AG04449 (cell line): Measurements from ENCODE around the gene TM9SF3.

Experiments used
- CTCF ChIA-PET: fragments of 350-600 bp; formaldehyde crosslinking; extraction: SDS; loops from one replicate; lab custom pipeline; 2021; ENCODE audit warnings: antibody characterized with exemption; lab: Yijun Ruan, JAX
- POLR2A ChIA-PET: fragments of 400-600, 350-600 bp; formaldehyde crosslinking; extraction: SDS; loops from one replicate; lab custom pipeline; 2020; ENCODE audit warnings: antibody characterized with exemption, inconsistent platforms; lab: Yijun Ruan, JAX
- DNase-seq: peaks from one replicate; pipeline ENCODE4 v3.0.0-alpha.2; 2010; ENCODE audit warnings: low read depth, low spot score
- H3K4me3 ChIP-seq: 2 replicates; pipeline ENCODE4 v1.5.1; 2011; ENCODE audit warnings: low read depth, mild to moderate bottlenecking, control low read depth, low read length
- TF ChIP-seq, protein P1 (sequence below): IDR thresholded peaks from one replicate; pipeline ENCODE4 v1.5.1; 2011; ENCODE audit warnings: mild to moderate bottlenecking, moderate library complexity, low read length, control low read depth, inconsistent platforms; ENCODE audit not compliant: insufficient read depth; ENCODE audit errors: missing control alignments

TM9SF3 gene

GRCh38 chr10:96568402-96568801 lies 18.4 kb downstream of the TM9SF3 start:
- TF ChIP-seq, protein P1, sequence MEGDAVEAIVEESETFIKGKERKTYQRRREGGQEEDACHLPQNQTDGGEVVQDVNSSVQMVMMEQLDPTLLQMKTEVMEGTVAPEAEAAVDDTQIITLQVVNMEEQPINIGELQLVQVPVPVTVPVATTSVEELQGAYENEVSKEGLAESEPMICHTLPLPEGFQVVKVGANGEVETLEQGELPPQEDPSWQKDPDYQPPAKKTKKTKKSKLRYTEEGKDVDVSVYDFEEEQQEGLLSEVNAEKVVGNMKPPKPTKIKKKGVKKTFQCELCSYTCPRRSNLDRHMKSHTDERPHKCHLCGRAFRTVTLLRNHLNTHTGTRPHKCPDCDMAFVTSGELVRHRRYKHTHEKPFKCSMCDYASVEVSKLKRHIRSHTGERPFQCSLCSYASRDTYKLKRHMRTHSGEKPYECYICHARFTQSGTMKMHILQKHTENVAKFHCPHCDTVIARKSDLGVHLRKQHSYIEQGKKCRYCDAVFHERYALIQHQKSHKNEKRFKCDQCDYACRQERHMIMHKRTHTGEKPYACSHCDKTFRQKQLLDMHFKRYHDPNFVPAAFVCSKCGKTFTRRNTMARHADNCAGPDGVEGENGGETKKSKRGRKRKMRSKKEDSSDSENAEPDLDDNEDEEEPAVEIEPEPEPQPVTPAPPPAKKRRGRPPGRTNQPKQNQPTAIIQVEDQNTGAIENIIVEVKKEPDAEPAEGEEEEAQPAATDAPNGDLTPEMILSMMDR = no peak
- no peak for DNase-seq
- POLR2A ChIA-PET = no interaction called here
- CTCF ChIA-PET = no interaction called here
- no peak overlapping the region for H3K4me3 ChIP-seq

GRCh38 chr10:96565774-96566173 lies 21.0 kb downstream of the TM9SF3 start:
- DNase-seq = no peak
- CTCF ChIA-PET = interaction anchor here (1.9 to 2.1 kb wide), 2 partner anchors 9 to 190 kb away, joined by 6 to 8 read pairs; no protein-coding TSS in a partner anchor
- POLR2A ChIA-PET = no interaction called here
- TF ChIP-seq, protein P1 = no peak
- H3K4me3 ChIP-seq = no peak overlapping the region

GRCh38 chr10:96560966-96561887 lies 25.6 kb downstream of the TM9SF3 start:
- POLR2A ChIA-PET = no interaction called here
- CTCF ChIA-PET = interaction anchor here (0.6 to 1.4 kb wide), 4 partner anchors 12 to 191 kb away, joined by 3 to 5 read pairs (median 4); no protein-coding TSS in a partner anchor
- TF ChIP-seq, protein P1 = no peak
- no peak for DNase-seq
- H3K4me3 ChIP-seq = no peak overlapping the region

DNA sequence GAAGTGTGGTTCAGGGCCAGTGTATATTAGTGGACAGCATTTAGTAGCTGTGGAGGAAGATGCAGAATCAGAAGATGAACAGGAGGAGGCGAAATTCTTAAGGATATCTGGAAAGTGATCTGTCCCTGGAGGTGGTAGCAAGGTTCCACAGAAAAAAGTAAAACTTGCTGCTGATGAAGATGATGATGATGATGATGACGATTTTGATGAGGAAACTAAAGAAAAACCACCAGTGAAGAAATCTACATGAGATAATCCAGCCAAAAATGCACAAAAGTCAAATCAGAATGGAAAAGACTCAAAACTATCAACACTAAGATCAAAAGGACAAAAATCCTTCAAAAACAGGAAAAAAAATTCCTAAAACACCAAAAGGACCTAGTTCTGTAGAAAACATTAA lies 26.3 kb downstream of the TM9SF3 start:
- ChIA-PET CTCF (no interaction called here), POLR2A (no interaction called here)
- TF ChIP-seq, protein P1 = no peak
- DNase-seq = no peak
- no peak overlapping the region for H3K4me3 ChIP-seq

GRCh38 chr10:96556003-96556402 lies 30.8 kb downstream of the TM9SF3 start:
- DNase-seq = no peak
- ChIA-PET POLR2A (interaction anchor here (0.6 kb wide), 1 partner anchor 24 kb away, joined by 3 read pairs; no protein-coding TSS in a partner anchor), CTCF (interaction anchor here (0.6 to 2.9 kb wide), 8 partner anchors 10 to 185 kb away, joined by 3 to 17 read pairs (median 8); partner anchors contain the start of gene TLL2)
- TF ChIP-seq, protein P1 = peak; percentile 16
- no peak overlapping the region for H3K4me3 ChIP-seq

DNA sequence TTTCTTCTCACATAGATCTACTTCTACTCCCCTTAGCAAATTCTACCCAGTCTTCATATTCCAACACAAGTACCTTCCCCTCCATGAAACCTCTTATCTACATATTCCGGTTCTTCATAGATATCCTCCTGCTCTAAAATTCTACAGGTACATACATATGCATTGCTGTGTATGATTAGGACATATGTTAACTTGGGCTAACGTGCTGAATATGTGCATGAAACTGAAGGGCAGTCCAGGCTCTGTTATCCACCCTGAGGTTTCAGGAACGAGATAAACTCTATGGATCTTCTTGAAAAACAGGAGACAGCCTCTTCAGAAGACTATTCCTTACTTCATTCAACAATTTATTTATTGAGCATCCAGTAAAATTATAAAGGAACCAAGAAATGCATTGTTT lies 31.5 kb downstream of the TM9SF3 start:
- no peak for DNase-seq
- ChIA-PET POLR2A (no interaction called here), CTCF (interaction anchor here (1.5 to 2.9 kb wide), 5 partner anchors 41 to 184 kb away, joined by 7 to 17 read pairs (median 9); partner anchors contain the start of gene TLL2)
- no peak overlapping the region for H3K4me3 ChIP-seq
- TF ChIP-seq, protein P1 = no peak
